Tibial artery (tissue), 4 donors: Measurements from ENCODE around the gene XRCC4.

Experiments
- DNase-seq, 2 donors: peaks; one replicate each; pipeline ENCODE4 v3.0.0-alpha.2; 2019
- H3K27ac ChIP-seq, 2 donors: fragments of 200-600 bp; sonication (generic) in 1 of 2; 1 replicate in 1 of 2; 2 replicates in 1 of 2; pipeline ENCODE4 v1.5.1; 2018 to 2019; ENCODE audit warnings: mild to moderate bottlenecking in 1 of 2
- H3K27me3 ChIP-seq, 2 donors: fragments of 200-600 bp; sonication (generic) in 1 of 2; one replicate each; pipeline versions ENCODE4 v1.5.1 to v1.6.0; 2016 to 2019
- H3K36me3 ChIP-seq, 3 donors: fragments of 200-600 bp; sonication (generic) in 2 of 3; one replicate each; pipeline ENCODE4 v1.5.1; 2016 to 2019; ENCODE audit warnings: mild to moderate bottlenecking in 2 of 3
- H3K4me1 ChIP-seq, 4 donors: fragments of 200-600 bp; sonication (generic) in 2 of 4; 1 replicate in 3 of 4; 2 replicates in 1 of 4; pipeline ENCODE4 v1.5.1; 2016 to 2019
- H3K4me3 ChIP-seq, 2 donors: fragments of 200-600 bp; sonication (generic) in 1 of 2; 1 replicate in 1 of 2; 2 replicates in 1 of 2; pipeline ENCODE4 v1.5.1; 2018 to 2019; ENCODE audit warnings: mild to moderate bottlenecking in 2 of 2
- H3K9me3 ChIP-seq, 3 donors: fragments of 200-600 bp; sonication (generic) in 1 of 3; one replicate each; pipeline ENCODE4 v1.5.1; 2016 to 2019
- CTCF ChIP-seq, 2 experiments: fragments of 200-600 bp in 1 of 2; fragments of 450-650 bp in 1 of 2; IDR thresholded peaks; one replicate each; pipeline ENCODE4 v1.5.1; 2017 to 2019; ENCODE audit warnings: antibody characterized with exemption in 2 of 2, mild to moderate bottlenecking in 1 of 2, moderate library complexity in 1 of 2
- intact Hi-C: fragments of 100-400 bp; cut with DNase I; formaldehyde crosslinking; loops from one replicate; pipeline ENCODE4 v1.15.0; 2023; ENCODE audit warnings: low total_unique reads

Gene XRCC4

DNA sequence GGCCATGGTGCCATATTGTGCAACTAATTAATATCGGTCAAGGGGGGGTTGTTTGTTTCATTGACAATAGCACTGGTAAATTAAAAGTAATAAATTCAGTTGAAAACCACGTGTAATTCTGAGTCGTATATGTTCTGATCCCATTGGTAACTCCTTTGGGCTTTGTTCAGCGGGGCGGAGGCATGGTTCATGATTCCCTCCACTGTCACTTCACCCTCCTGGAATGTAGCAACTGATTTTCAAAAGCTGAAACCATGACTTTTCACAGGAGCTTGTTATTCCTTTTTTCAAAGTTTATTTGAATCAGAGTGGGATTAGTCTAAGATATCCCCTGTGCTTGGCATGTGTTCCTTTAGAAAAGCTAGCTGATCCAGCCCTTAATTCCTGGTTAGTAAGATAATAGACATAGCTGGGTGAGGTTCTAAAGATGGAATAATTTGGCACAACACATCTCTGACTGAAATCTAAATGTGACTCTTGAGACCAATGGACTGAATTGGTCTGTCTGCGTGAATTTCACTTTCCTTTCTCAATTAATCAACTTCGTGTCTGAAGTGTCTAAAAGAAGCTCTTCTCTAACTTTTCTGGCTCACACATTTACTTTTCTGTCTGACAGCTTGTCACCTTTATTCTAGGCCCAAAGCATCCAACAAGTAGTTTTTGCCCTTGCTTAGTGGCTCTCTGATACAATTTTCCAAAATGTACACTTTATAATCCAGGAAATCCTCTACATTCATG, 208.5 kb downstream of the XRCC4 start:
- H3K27me3 ChIP-seq, result no peaks in the 10 kb centered on the region
- peaks cover 0 to 6% (median 0%) of the 10 kb centered on the region in 4 donors for H3K4me1 ChIP-seq
- no peak overlapping the region for H3K27ac ChIP-seq
- no peaks in the 10 kb centered on the region for H3K36me3 ChIP-seq
- no peak for TF ChIP-seq CTCF (IDR thresholded peaks at IDR 0.05)
- no peak overlapping the region for H3K4me3 ChIP-seq
- no peaks in the 10 kb centered on the region for H3K9me3 ChIP-seq
- intact Hi-C loops, result no loop called here
- DNase-seq, result peak in 1 of 2 donors; percentile 24

DNA sequence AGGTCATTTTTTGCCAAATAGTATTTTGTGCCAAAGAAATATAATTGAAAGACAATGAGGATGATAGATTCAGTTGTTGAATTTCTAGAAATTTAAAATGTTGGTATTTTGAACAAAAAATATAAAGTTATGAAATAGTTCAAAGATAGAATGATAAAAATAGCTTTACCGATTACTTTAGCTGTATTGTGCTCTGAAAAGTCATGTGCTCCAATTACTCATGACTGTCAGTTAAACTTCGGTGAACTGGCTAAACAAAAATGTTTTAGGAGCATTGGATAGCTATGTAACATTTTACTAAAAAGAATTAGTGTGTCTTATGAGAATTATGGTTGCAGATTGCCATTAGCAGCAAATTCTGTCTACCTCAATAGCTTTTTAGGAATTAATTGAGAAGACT, 216.9 kb downstream of the XRCC4 start:
- Histone ChIP-seq H3K9me3 (peaks cover 0 to 1% (median 0%) of the 10 kb centered on the region in 3 donors), H3K4me1 (peaks cover 0 to 4% (median 0%) of the 10 kb centered on the region in 4 donors), H3K4me3 (no peak overlapping the region), H3K27me3 (no peaks in the 10 kb centered on the region), H3K36me3 (no peaks in the 10 kb centered on the region), H3K27ac (no peak overlapping the region)
- DNase-seq, result no peak
- intact Hi-C loops, result no loop called here
- TF ChIP-seq CTCF (IDR thresholded peaks at IDR 0.05), result no peak

DNA sequence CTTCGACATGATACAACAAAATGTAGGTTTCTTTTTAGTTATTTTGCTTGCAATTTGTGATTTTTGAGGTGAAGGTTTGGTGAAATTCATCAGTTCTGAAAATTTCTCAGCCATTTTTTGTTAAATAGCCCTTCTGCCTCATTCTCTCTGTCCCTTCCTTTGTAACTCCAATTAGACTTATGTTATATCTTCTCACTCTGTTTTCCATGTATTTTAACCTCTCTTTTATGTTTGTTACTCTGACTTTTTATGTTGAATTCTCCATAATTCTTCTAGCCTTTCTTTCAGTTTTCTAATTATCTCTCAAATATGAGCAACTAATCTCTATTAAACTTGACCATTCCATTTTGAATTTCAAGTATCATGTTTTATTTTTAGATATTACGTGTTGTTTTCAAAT, 222.0 kb downstream of the XRCC4 start:
- Histone ChIP-seq H3K4me3 (no peak overlapping the region), H3K27me3 (no peaks in the 10 kb centered on the region), H3K4me1 (no peaks in the 10 kb centered on the region), H3K9me3 (peaks cover 0 to 9% (median 0%) of the 10 kb centered on the region in 3 donors), H3K27ac (no peak overlapping the region), H3K36me3 (no peaks in the 10 kb centered on the region)
- DNase-seq, result no peak
- TF ChIP-seq CTCF (IDR thresholded peaks at IDR 0.05), result no peak
- intact Hi-C loops, result no loop called here

DNA sequence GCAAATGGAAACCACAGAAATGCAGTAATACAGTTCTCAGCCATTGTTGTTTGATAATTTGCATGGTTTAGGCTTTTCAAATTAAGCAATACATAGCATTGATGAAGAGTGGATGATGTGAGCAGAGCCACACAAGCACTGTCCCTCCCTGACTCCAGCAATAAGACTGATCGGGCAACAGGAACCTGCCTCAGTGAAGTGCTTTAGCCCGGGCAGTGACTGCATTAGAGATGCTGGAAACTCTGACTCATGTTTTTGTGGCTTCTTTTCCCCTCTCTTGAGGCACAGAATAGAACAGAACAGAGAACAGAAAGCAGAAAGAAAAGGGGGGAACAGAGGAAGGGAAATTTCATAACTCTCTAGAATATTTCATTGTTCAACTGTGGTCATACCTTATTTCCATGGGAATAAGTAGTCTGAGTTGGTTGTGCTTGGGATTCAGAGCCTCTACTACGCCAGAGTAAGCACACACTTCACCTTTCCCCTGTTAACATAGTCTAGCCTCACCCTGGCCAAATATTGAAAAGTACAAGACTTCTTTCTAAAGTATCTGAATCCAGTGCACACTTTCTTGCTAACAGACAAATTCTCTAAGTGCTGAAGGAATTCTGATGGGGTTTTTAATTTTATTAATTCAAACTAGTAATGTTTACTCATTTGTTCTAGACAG, 229.4 kb downstream of the XRCC4 start:
- Histone ChIP-seq H3K36me3 (no peaks in the 10 kb centered on the region), H3K4me3 (no peak overlapping the region), H3K9me3 (no peaks in the 10 kb centered on the region), H3K27me3 (no peaks in the 10 kb centered on the region), H3K4me1 (peaks cover 0 to 10% (median under 1%) of the 10 kb centered on the region in 4 donors), H3K27ac (peak overlapping the region; percentile 28 to 57)
- no peak for TF ChIP-seq CTCF (IDR thresholded peaks at IDR 0.05)
- DNase-seq, result peak; percentile 69 to 71
- intact Hi-C loops, result no loop called here

DNA sequence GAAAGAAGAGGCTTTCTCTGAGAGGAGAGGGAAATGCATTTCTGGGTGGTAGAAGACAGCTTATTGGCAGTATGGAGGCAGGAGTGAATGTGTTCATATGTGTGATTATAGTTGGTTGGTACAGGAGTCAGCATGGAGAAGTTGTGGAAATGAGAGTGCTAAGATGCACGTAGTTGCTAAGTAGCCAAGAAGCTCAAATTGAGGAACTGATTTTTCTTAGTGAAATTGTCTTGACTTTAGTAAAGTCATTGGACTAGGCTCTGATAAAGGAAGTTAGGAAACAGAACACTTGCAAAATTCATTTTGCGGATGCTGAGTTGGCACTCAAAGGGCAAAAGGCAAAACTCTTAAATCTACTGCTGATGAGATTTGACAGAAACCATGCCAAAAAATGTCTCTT, 235.3 kb downstream of the XRCC4 start:
- H3K9me3 ChIP-seq, result no peaks in the 10 kb centered on the region
- no peak overlapping the region for H3K4me3 ChIP-seq
- DNase-seq, result no peak
- no peaks in the 10 kb centered on the region for H3K4me1 ChIP-seq
- H3K27me3 ChIP-seq, result no peaks in the 10 kb centered on the region
- intact Hi-C loops, result no loop called here
- no peak for TF ChIP-seq CTCF (IDR thresholded peaks at IDR 0.05)
- no peak overlapping the region for H3K27ac ChIP-seq
- H3K36me3 ChIP-seq, result no peaks in the 10 kb centered on the region
